HepG2 (cell line): ENCODE results near the gene TMBIM1. TPM values are rescaled to one million over a fixed set of nuclear protein-coding genes. Genes with fewer than 3 reads are reported as not detected.

Source experiments
- AFF4 ChIP-seq: sonication (generic); formaldehyde crosslinking; IDR thresholded peaks from 2 replicates; pipeline ENCODE4 v1.4.0; 2020; ENCODE audit warnings: missing genetic modification reagents
- KAT8 ChIP-seq: IDR thresholded peaks from 2 replicates; pipeline ENCODE4 v1.6.1; 2016; ENCODE audit warnings: missing genetic modification reagents, missing compliant biosample characterization
- MTF2 ChIP-seq: sonication (generic); formaldehyde crosslinking; IDR thresholded peaks from 2 replicates; pipeline ENCODE4 v1.5.0; 2020; ENCODE audit warnings: missing genetic modification reagents, borderline replicate concordance
- REXO4 ChIP-seq: sonication (generic); formaldehyde crosslinking; IDR thresholded peaks from 2 replicates; pipeline ENCODE4 v1.8.0; 2022; ENCODE audit warnings: missing genetic modification reagents, mild to moderate bottlenecking, borderline replicate concordance
- SNRNP70 ChIP-seq: fragments of 200-400 bp; formaldehyde crosslinking; IDR thresholded peaks from 2 replicates; pipeline ENCODE4 v1.6.1; 2017; ENCODE audit warnings: mild to moderate bottlenecking, low read depth, low read length, moderate library complexity
- SP1 ChIP-seq, 2 experiments: fragments of 450-650 bp in 1 of 2; sonication (generic) in 1 of 2; formaldehyde crosslinking in 1 of 2; IDR thresholded peaks; 2 replicates each; pipeline versions ENCODE4 v1.4.0 to v1.6.1; 2016 to 2020; ENCODE audit warnings: missing genetic modification reagents in 1 of 2
- TAF15 ChIP-seq: fragments of 200-400 bp; formaldehyde crosslinking; IDR thresholded peaks from one replicate; pipeline ENCODE4 v1.6.1; 2018; ENCODE audit warnings: mild to moderate bottlenecking, low read depth, low read length; ENCODE audit not compliant: poor library complexity, severe bottlenecking
- ZBTB38 ChIP-seq: sonication (generic); formaldehyde crosslinking; IDR thresholded peaks from 2 replicates; pipeline ENCODE4 v1.5.1; 2020; ENCODE audit warnings: mild to moderate bottlenecking, missing genetic modification reagents
- ZBTB39 ChIP-seq: sonication (generic); formaldehyde crosslinking; IDR thresholded peaks from 2 replicates; pipeline ENCODE4 v1.5.0; 2020; ENCODE audit warnings: missing genetic modification reagents
- ZNF225 ChIP-seq: sonication (generic); formaldehyde crosslinking; IDR thresholded peaks from 2 replicates; pipeline ENCODE4 v1.4.0; 2020; ENCODE audit warnings: mild to moderate bottlenecking, missing genetic modification reagents
- ZNF24 ChIP-seq: fragments of 450-650 bp; IDR thresholded peaks from 2 replicates; pipeline ENCODE4 v1.6.1; 2017; ENCODE audit warnings: antibody characterized with exemption, mild to moderate bottlenecking
- ZNF770 ChIP-seq: sonication (generic); formaldehyde crosslinking; IDR thresholded peaks from 2 replicates; pipeline ENCODE4 v1.5.0; 2020; ENCODE audit warnings: mild to moderate bottlenecking, missing genetic modification reagents
- ZNF773 ChIP-seq: sonication (generic); formaldehyde crosslinking; IDR thresholded peaks from 2 replicates; pipeline ENCODE4 v1.4.0; 2020; ENCODE audit warnings: missing genetic modification reagents, borderline replicate concordance
- polyA plus RNA-seq, 8 experiments: library from polyadenylated mRNA; depleted of rRNA in 3 of 8; stranded (reverse) in 7 of 8; unstranded in 1 of 8; fragments of >200 nt; fragmentation: Illumina TruSeq in 4 of 8; extraction: Trizol in 4 of 8; gene quantifications; 2 replicates each; pipeline versions ENCODE4 v1.2.1 to v1.2.3, GENCODE V29; 2011 to 2016; ENCODE audit warnings: low read depth in 4 of 8, missing spikeins in 1 of 8, mixed read lengths in 1 of 8; ENCODE audit not compliant: insufficient read depth in 1 of 8
- total RNA-seq, 5 experiments: library from RNA; depleted of rRNA; stranded (reverse); fragments of >200 nt; fragmentation: Illumina TruSeq; extraction: Trizol; gene quantifications; 2 replicates each; pipeline ENCODE4 v1.2.3, GENCODE V29; 2016; ENCODE audit warnings: low read depth in 1 of 5
- TF ChIP-seq, protein P1 (sequence below): fragments of 450-650 bp; IDR thresholded peaks from 2 replicates; pipeline ENCODE4 v1.6.1; 2017
- TF ChIP-seq, protein P2 (sequence below): IDR thresholded peaks from 2 replicates; pipeline ENCODE4 v1.6.1; 2016

Gene TMBIM1
- total and polyA plus RNA-seq, 2 of the 13 experiments (the other 11 are each of a cell fraction or from before 2014, with no cell fraction given) = 127 to 139 TPM

GRCh38 chr2:218322768-218323525 lies 30.6 kb upstream of the TMBIM1 start (continued):
- TF ChIP-seq, protein P1, sequence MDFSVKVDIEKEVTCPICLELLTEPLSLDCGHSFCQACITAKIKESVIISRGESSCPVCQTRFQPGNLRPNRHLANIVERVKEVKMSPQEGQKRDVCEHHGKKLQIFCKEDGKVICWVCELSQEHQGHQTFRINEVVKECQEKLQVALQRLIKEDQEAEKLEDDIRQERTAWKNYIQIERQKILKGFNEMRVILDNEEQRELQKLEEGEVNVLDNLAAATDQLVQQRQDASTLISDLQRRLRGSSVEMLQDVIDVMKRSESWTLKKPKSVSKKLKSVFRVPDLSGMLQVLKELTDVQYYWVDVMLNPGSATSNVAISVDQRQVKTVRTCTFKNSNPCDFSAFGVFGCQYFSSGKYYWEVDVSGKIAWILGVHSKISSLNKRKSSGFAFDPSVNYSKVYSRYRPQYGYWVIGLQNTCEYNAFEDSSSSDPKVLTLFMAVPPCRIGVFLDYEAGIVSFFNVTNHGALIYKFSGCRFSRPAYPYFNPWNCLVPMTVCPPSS = no peak
- no peak for TF ChIP-seq ZBTB39
- TF ChIP-seq ZNF770 (CRISPR knock-in tag) = peak; percentile 50; the same call in 1 of the 2 replicates
- TF ChIP-seq SP1 (IDR thresholded peaks at IDR 0.05) = no peak
- TF ChIP-seq SP1 (CRISPR knock-in tag; IDR thresholded peaks at IDR 0.05) = peak; percentile 72; the same call in 1 of the 2 replicates
- TF ChIP-seq ZBTB38 = no peak
- peak; percentile 80 for TF ChIP-seq KAT8 (CRISPR knock-in tag)
- peak; percentile 66 for TF ChIP-seq TAF15
- no peak for TF ChIP-seq ZNF225 (CRISPR knock-in tag)
- TF ChIP-seq ZNF24 = no peak
- TF ChIP-seq, protein P2, sequence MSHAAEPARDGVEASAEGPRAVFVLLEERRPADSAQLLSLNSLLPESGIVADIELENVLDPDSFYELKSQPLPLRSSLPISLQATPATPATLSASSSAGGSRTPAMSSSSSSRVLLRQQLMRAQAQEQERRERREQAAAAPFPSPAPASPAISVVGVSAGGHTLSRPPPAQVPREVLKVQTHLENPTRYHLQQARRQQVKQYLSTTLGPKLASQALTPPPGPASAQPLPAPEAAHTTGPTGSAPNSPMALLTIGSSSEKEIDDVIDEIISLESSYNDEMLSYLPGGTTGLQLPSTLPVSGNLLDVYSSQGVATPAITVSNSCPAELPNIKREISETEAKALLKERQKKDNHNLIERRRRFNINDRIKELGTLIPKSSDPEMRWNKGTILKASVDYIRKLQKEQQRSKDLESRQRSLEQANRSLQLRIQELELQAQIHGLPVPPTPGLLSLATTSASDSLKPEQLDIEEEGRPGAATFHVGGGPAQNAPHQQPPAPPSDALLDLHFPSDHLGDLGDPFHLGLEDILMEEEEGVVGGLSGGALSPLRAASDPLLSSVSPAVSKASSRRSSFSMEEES (CRISPR knock-in tag) = no peak
- no peak for TF ChIP-seq SNRNP70
- no peak for TF ChIP-seq AFF4 (CRISPR knock-in tag)
- TF ChIP-seq REXO4 = no peak
- no peak for TF ChIP-seq MTF2 (CRISPR knock-in tag)
- TF ChIP-seq ZNF773 (CRISPR knock-in tag) = 0 out of 2 replicates have a peak, but pooled peaks have one; percentile 24
